LNCaP clone FGC (cell line): ENCODE data around the gene PROM2.

Source experiments
- DNase-seq: peaks from one replicate; pipeline ENCODE4 v3.0.0-alpha.2; 2011; ENCODE audit warnings: low read depth
- H3K4me3 ChIP-seq: 2 replicates; pipeline ENCODE4 v1.5.1; 2011; ENCODE audit warnings: mild to moderate bottlenecking, low read depth, low read length, control low read depth
- CTCF ChIP-seq: IDR thresholded peaks from 2 replicates; pipeline ENCODE4 v1.5.1; 2012; ENCODE audit warnings: mild to moderate bottlenecking; ENCODE audit not compliant: control insufficient read depth, insufficient read depth; ENCODE audit errors: extremely low read depth

The PROM2 gene

GRCh38 chr2:95262896-95263542, 11.2 kb upstream of the PROM2 start:
- no peak for DNase-seq
- H3K4me3 ChIP-seq, result no peak overlapping the region
- TF ChIP-seq CTCF, result no peak

- no peak for TF ChIP-seq CTCF
- H3K4me3 ChIP-seq, result no peak overlapping the region
- DNase-seq, result no peak
Measured at GRCh38 chr2:95264624-95265023, 9.6 kb upstream of the PROM2 start.

- H3K4me3 ChIP-seq, result no peak overlapping the region
- no peak for DNase-seq
- TF ChIP-seq CTCF, result no peak
Measured at GRCh38 chr2:95265182-95265581, 9.1 kb upstream of the PROM2 start.

- H3K4me3 ChIP-seq, result no peak overlapping the region
- no peak for DNase-seq
- no peak for TF ChIP-seq CTCF
Measured at GRCh38 chr2:95266781-95267430, 7.3 kb upstream of the PROM2 start.

GRCh38 chr2:95267458-95268210, 6.6 kb upstream of the PROM2 start:
- no peak for TF ChIP-seq CTCF
- DNase-seq, result no peak
- H3K4me3 ChIP-seq, result no peak overlapping the region

- no peak overlapping the region for H3K4me3 ChIP-seq
- DNase-seq, result no peak
- no peak for TF ChIP-seq CTCF
Measured at GRCh38 chr2:95268211-95269035, 5.8 kb upstream of the PROM2 start.
